WI38 (cell line): ENCODE data around the gene PPP1R12A.

ENCODE experiments used
- H3K4me3 ChIP-seq: 2 replicates; pipeline ENCODE4 v1.5.1; 2011; ENCODE audit warnings: low read depth, mild to moderate bottlenecking, control low read depth, low read length
- CTCF ChIP-seq: IDR thresholded peaks from 2 replicates; pipeline ENCODE4 v1.5.1; 2012; ENCODE audit warnings: low read depth, mild to moderate bottlenecking, control low read depth, low read length

The PPP1R12A gene

GRCh38 chr12:79842630-79843029 lies 92.3 kb downstream of the PPP1R12A start:
- no peak for TF ChIP-seq CTCF
- no peak overlapping the region for H3K4me3 ChIP-seq

GRCh38 chr12:79841878-79842265 lies 93.0 kb downstream of the PPP1R12A start:
- TF ChIP-seq CTCF = no peak
- H3K4me3 ChIP-seq = no peak overlapping the region

- no peak for TF ChIP-seq CTCF
- no peak overlapping the region for H3K4me3 ChIP-seq
Measured at GRCh38 chr12:79841248-79841877, 93.5 kb downstream of the PPP1R12A start.

GRCh38 chr12:79838359-79838758 lies 96.5 kb downstream of the PPP1R12A start:
- TF ChIP-seq CTCF = no peak
- no peak overlapping the region for H3K4me3 ChIP-seq

GRCh38 chr12:79837575-79837974 lies 97.3 kb downstream of the PPP1R12A start:
- H3K4me3 ChIP-seq = no peak overlapping the region
- TF ChIP-seq CTCF = no peak

- no peak overlapping the region for H3K4me3 ChIP-seq
- no peak for TF ChIP-seq CTCF
Measured at GRCh38 chr12:79835377-79835843, 99.5 kb downstream of the PPP1R12A start.

- H3K4me3 ChIP-seq = no peak overlapping the region
- no peak for TF ChIP-seq CTCF
Measured at GRCh38 chr12:79834712-79835376, 100.1 kb downstream of the PPP1R12A start.
